Gastrocnemius medialis (tissue), 4 donors: Measurements from ENCODE around the gene COL6A2. TPM values are rescaled to one million over a fixed set of nuclear protein-coding genes. Genes with fewer than 3 reads are reported as not detected.
A peak's percentile ranks its signal among the peaks of the same experiment; 100 is the strongest.

Experiments
- ATAC-seq, 2 donors: fragments of 150-250 bp; one replicate each; pipeline ENCODE4 v1.9.1; 2016
- DNase-seq, 2 donors: peaks; one replicate each; pipeline ENCODE4 v3.0.0-alpha.2; 2019
- H3K27ac ChIP-seq, 4 donors: fragments of 200-600 bp; sonication (generic); 1 replicate in 1 of 4; 2 replicates in 3 of 4; pipeline ENCODE4 v1.5.1; 2016 to 2018; ENCODE audit warnings: mild to moderate bottlenecking in 2 of 4, moderate library complexity in 1 of 4
- H3K27me3 ChIP-seq, 3 donors: fragments of 200-600 bp; sonication (generic) in 2 of 3; 1 replicate in 1 of 3; 2 replicates in 2 of 3; pipeline versions ENCODE4 v1.5.1 to v1.6.0; 2016 to 2019; ENCODE audit warnings: mild to moderate bottlenecking in 1 of 3, moderate library complexity in 1 of 3
- H3K36me3 ChIP-seq, 2 donors: fragments of 200-600 bp; sonication (generic) in 1 of 2; one replicate each; pipeline ENCODE4 v1.5.1; 2017 to 2018
- H3K4me1 ChIP-seq, 2 donors: fragments of 200-600 bp; sonication (generic) in 1 of 2; one replicate each; pipeline ENCODE4 v1.5.1; 2016 to 2017; ENCODE audit warnings: mild to moderate bottlenecking in 2 of 2
- H3K4me3 ChIP-seq, 4 donors: fragments of 200-600 bp; sonication (generic) in 3 of 4; 1 replicate in 1 of 4; 2 replicates in 3 of 4; pipeline ENCODE4 v1.5.1; 2016 to 2019; ENCODE audit warnings: mild to moderate bottlenecking in 2 of 4
- H3K9me3 ChIP-seq, 3 donors: fragments of 200-600 bp; sonication (generic) in 2 of 3; 1 replicate in 1 of 3; 2 replicates in 2 of 3; pipeline ENCODE4 v1.5.1; 2016 to 2019
- POLR2A ChIP-seq, 2 donors: fragments of 450-650 bp; IDR thresholded peaks; one replicate each; pipeline ENCODE4 v1.6.1; 2017; ENCODE audit warnings: antibody characterized with exemption in 2 of 2, mild to moderate bottlenecking in 2 of 2, moderate library complexity in 2 of 2
- in situ Hi-C, 4 donors: fragments of 200-750 bp; cut with MboI; loops; one replicate each; pipeline versions ENCODE4 v1.15.0 to v1.8.0; 2017; ENCODE audit warnings: low sequenced_read_pairs in 4 of 4
- intact Hi-C: fragments of 100-400 bp; cut with DNase I; formaldehyde crosslinking; loops from one replicate; pipeline ENCODE4 v1.15.1; 2023; ENCODE audit warnings: low total_unique reads
- total RNA-seq, 4 donors: library from RNA; depleted of rRNA; stranded (reverse); fragments of >200 nt; gene quantifications; one replicate each; pipeline versions ENCODE4 v1.1.0 to v1.2.3, GENCODE V29; 2016
- TF ChIP-seq, protein P1 (sequence below), 5 experiments: fragments of 450-650 bp in 3 of 5; fragments of 200-600 bp in 2 of 5; sonication (generic) in 2 of 5; IDR thresholded peaks in 4 of 5; conservative IDR thresholded peaks in 1 of 5; 1 replicate in 4 of 5; 2 replicates in 1 of 5; pipeline ENCODE4 v1.5.1; 2016 to 2019; ENCODE audit warnings: antibody characterized with exemption in 5 of 5, mild to moderate bottlenecking in 3 of 5, moderate library complexity in 3 of 5

COL6A2 gene
- total RNA-seq, 4 donors from 2014 or later = 44.0 to 141 (median 88.4) TPM

GRCh38 chr21:46050668-46051378 is 47.1 kb upstream of the COL6A2 start:
- no peak for DNase-seq
- intact Hi-C loops = no loop called here

DNA sequence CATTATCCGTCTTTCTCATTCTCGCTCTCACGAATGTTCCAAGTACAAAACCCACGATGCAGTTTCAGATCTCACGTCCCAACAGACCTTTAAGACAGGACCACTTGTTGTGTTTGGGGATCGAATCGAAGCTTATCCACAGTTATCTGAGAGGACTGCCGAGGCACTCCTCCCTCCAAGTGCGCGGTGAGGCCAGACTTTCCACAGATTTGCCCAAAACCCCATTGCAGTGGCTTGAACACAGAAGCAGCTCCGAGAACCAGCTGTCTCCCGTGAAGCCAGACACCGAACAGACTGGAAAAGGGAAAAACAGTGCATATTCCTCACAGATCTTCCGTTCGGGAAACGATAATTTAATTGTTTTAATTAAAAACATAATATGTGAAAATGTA is 46.5 kb upstream of the COL6A2 start:
- Histone ChIP-seq H3K4me1 (peaks cover 4 to 12% of the 10 kb centered on the region in 2 donors), H3K27ac (no peak overlapping the region), H3K27me3 (peaks cover 11 to 13% (median 12%) of the 10 kb centered on the region in 3 donors), H3K4me3 (no peak overlapping the region), H3K36me3 (no peaks in the 10 kb centered on the region), H3K9me3 (no peaks in the 10 kb centered on the region)
- no peak for DNase-seq
- intact Hi-C loops = no loop called here
- no peak for ATAC-seq
- TF ChIP-seq, protein P1, sequence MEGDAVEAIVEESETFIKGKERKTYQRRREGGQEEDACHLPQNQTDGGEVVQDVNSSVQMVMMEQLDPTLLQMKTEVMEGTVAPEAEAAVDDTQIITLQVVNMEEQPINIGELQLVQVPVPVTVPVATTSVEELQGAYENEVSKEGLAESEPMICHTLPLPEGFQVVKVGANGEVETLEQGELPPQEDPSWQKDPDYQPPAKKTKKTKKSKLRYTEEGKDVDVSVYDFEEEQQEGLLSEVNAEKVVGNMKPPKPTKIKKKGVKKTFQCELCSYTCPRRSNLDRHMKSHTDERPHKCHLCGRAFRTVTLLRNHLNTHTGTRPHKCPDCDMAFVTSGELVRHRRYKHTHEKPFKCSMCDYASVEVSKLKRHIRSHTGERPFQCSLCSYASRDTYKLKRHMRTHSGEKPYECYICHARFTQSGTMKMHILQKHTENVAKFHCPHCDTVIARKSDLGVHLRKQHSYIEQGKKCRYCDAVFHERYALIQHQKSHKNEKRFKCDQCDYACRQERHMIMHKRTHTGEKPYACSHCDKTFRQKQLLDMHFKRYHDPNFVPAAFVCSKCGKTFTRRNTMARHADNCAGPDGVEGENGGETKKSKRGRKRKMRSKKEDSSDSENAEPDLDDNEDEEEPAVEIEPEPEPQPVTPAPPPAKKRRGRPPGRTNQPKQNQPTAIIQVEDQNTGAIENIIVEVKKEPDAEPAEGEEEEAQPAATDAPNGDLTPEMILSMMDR (IDR thresholded peaks at IDR 0.05 in 4 of 5, conservative IDR thresholded peaks at IDR 0.05 in 1 of 5) = no peak
- TF ChIP-seq POLR2A (IDR thresholded peaks at IDR 0.05) = no peak
- in situ Hi-C loops = no loop called here

More at GRCh38 chr21:46050668-46051378, 47.1 kb upstream of the COL6A2 start:
- no peak for TF ChIP-seq POLR2A (IDR thresholded peaks at IDR 0.05)
- TF ChIP-seq, protein P1 (IDR thresholded peaks at IDR 0.05 in 4 of 5, conservative IDR thresholded peaks at IDR 0.05 in 1 of 5) = no peak
- Histone ChIP-seq H3K27ac (peak overlapping the region in 2 of 4 donors; percentile 73 to 83), H3K4me3 (no peak overlapping the region), H3K27me3 (peaks cover 7 to 9% (median 9%) of the 10 kb centered on the region in 3 donors), H3K9me3 (no peaks in the 10 kb centered on the region), H3K4me1 (peaks cover 4 to 8% of the 10 kb centered on the region in 2 donors), H3K36me3 (no peaks in the 10 kb centered on the region)
- ATAC-seq = no peak
- in situ Hi-C loops = no loop called here

DNA sequence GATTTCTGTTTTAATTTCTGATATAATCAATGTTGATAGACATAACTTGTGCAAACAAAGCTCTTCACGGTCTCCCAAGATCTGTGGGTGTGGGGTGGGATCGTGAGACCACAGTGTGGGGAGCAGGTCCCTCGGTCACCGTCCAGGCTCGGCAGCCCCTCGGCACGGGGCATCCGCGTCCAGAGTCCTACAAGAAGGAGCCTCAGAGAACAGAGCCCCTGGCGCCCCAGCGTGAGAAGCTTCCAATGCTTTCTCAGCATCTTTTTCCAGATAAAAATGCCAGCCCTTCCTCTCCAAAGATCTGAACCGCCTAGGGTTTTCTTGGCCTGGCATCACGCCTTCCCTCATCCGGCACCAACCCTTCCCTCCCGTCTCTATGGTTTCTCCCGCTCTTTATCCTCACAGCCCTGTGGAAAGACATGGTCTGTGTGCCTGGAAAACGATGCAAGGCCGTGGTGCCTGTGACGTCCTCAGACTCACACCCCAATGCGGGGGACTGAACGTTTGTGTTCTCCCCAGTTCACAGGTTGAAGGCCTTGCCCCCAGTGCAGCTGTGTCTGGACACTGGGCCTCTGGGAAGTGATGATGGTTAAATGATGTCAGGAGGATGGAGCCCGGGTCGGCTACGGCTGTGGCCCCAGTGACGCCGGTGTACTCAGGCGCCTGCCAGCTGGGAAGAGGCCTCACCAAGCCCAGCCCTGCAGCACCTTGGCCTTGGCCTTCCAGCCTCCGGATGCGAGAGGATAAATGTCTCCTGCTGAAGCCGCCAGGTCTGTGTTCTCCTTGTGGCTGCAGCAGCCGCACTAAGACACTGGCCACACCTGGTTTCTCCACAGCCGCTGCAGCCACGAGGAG is 45.9 kb upstream of the COL6A2 start:
- H3K4me1 ChIP-seq = peaks cover 4 to 12% of the 10 kb centered on the region in 2 donors
- DNase-seq = no peak
- H3K27me3 ChIP-seq = peaks cover 13 to 19% (median 15%) of the 10 kb centered on the region in 3 donors
- H3K9me3 ChIP-seq = no peaks in the 10 kb centered on the region
- no peaks in the 10 kb centered on the region for H3K36me3 ChIP-seq
- intact Hi-C loops (no loop called here), in situ Hi-C loops (no loop called here)
- H3K4me3 ChIP-seq = no peak overlapping the region
- TF ChIP-seq, protein P1 (IDR thresholded peaks at IDR 0.05 in 4 of 5, conservative IDR thresholded peaks at IDR 0.05 in 1 of 5) = no peak
- no peak for TF ChIP-seq POLR2A (IDR thresholded peaks at IDR 0.05)
- no peak overlapping the region for H3K27ac ChIP-seq
- no peak for ATAC-seq

- no peaks in the 10 kb centered on the region for H3K9me3 ChIP-seq
- peaks cover 13 to 19% (median 16%) of the 10 kb centered on the region in 3 donors for H3K27me3 ChIP-seq
- no peak overlapping the region for H3K27ac ChIP-seq
- no peak for TF ChIP-seq POLR2A (IDR thresholded peaks at IDR 0.05)
- TF ChIP-seq, protein P1 (IDR thresholded peaks at IDR 0.05 in 4 of 5, conservative IDR thresholded peaks at IDR 0.05 in 1 of 5) = no peak
- intact Hi-C loops (no loop called here), in situ Hi-C loops (no loop called here)
- no peaks in the 10 kb centered on the region for H3K36me3 ChIP-seq
- H3K4me1 ChIP-seq = peaks cover 4 to 12% of the 10 kb centered on the region in 2 donors
- DNase-seq (no peak), ATAC-seq (no peak)
- no peak overlapping the region for H3K4me3 ChIP-seq
Measured at GRCh38 chr21:46052703-46053651, 44.9 kb upstream of the COL6A2 start.
